Memory B cell (primary cell): ENCODE results near the gene CNOT4.
A peak's percentile ranks its signal among the peaks of the same experiment; 100 is the strongest.

Source experiments
- ATAC-seq: fragments of 150-1000 bp; cut with Tn5 transposase; 2 replicates; pipeline ENCODE4 v1.10.0; 2021; ENCODE audit warnings: low read depth, mild to moderate bottlenecking, moderate library complexity
- DNase-seq, 2 donors: peaks; one replicate each; pipeline ENCODE4 v3.0.0; 2022; ENCODE audit warnings: low spot score in 2 of 2
- H3K27ac Mint-ChIP-seq: one replicate; pipeline ENCODE4 v1.8.0; 2022; ENCODE audit warnings: mild to moderate bottlenecking, moderate library complexity, mixed read lengths
- H3K27me3 Mint-ChIP-seq: one replicate; pipeline ENCODE4 v1.8.0; 2022; ENCODE audit warnings: mixed read lengths
- H3K36me3 Mint-ChIP-seq: one replicate; pipeline ENCODE4 v1.8.0; 2022; ENCODE audit warnings: mild to moderate bottlenecking, mixed read lengths
- H3K4me1 Mint-ChIP-seq: one replicate; pipeline ENCODE4 v1.8.0; 2022; ENCODE audit warnings: mixed read lengths
- H3K4me3 Mint-ChIP-seq: one replicate; pipeline ENCODE4 v1.8.0; 2022; ENCODE audit warnings: mild to moderate bottlenecking, moderate library complexity, mixed read lengths
- H3K9me3 Mint-ChIP-seq: one replicate; pipeline ENCODE4 v1.8.0; 2022; ENCODE audit warnings: mixed read lengths

CNOT4 gene, protein sequence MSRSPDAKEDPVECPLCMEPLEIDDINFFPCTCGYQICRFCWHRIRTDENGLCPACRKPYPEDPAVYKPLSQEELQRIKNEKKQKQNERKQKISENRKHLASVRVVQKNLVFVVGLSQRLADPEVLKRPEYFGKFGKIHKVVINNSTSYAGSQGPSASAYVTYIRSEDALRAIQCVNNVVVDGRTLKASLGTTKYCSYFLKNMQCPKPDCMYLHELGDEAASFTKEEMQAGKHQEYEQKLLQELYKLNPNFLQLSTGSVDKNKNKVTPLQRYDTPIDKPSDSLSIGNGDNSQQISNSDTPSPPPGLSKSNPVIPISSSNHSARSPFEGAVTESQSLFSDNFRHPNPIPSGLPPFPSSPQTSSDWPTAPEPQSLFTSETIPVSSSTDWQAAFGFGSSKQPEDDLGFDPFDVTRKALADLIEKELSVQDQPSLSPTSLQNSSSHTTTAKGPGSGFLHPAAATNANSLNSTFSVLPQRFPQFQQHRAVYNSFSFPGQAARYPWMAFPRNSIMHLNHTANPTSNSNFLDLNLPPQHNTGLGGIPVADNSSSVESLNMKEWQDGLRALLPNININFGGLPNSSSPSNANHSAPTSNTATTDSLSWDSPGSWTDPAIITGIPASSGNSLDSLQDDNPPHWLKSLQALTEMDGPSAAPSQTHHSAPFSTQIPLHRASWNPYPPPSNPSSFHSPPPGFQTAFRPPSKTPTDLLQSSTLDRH

DNA sequence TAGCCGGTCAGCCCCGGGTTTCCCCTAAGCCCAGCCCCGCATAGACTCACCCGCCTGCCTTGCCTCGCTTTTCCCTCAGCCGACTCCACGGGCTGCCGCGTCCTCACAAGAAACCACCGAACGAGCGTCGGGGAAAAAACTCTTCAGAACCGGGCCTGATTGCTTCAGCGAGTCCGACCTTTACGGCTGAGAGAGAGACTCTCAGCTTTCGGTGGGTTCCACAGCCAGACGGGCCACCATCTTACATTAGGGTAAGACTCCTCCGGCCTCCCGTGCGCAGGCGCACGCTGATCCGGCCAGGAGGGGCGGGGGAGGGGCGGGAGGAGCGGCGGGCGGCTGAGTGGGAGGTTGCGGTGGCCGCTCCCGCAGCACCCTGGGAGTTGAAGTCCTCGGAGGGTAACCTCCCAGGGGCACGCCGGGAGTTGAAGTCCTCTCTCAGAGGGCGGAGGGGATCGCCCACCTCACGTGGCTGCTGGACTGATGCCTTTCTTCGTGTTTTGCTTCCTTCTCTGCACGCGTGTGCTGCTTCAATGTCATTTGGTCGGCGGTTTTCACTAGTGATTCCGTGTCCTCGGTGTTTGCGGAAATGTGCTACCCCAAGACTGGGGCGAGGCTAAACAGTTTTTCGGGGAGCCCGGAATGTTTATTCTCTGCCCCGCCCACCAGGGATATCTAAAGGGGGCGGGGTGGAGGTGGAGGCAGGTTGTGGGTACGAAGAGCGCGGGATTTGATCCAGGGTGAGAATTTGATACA is at the start of gene CNOT4:
Gene CNOT4 (minus strand): TSS at position 264 of the 753 bp plus-strand sequence. CDS start 71,771 bp downstream, outside the sequence.
- H3K27ac Mint-ChIP-seq: no peak within 1 kb of the TSS
- DNase-seq (peak; percentile 77 to 91), ATAC-seq (peak; percentile 92)
- no peak within 1 kb of the TSS for H3K4me3 Mint-ChIP-seq
- H3K27me3 Mint-ChIP-seq: no peaks in the 10 kb centered on the region
- H3K4me1 Mint-ChIP-seq: peaks cover 3% of the 10 kb centered on the region
- no peaks in the 10 kb centered on the region for H3K36me3 Mint-ChIP-seq
- H3K9me3 Mint-ChIP-seq: no peaks in the 10 kb centered on the region

DNA sequence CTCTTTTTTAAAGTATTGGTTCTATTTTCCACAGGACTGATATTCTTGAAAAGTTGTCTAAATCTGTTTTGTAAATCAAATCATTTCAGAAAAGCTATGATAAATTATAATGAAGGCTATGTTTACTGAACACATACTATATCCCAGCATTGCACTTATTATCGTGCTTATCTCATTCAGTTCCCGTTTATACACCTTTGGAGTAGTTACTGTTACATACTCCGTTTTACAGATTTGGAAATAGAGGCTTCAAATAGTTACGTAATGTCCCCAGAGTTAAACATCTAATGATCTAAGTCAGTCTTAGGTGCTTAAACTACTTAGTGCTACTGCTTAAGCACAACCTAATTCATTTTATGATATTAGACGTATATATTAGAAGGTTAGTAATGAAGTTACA is 49.0 kb upstream of the CNOT4 start:
- H3K4me1 Mint-ChIP-seq: peaks cover 15% of the 10 kb centered on the region
- no peaks in the 10 kb centered on the region for H3K9me3 Mint-ChIP-seq
- H3K27ac Mint-ChIP-seq: no peak overlapping the region
- H3K36me3 Mint-ChIP-seq: peaks cover 6% of the 10 kb centered on the region
- no peak overlapping the region for H3K4me3 Mint-ChIP-seq
- DNase-seq (no peak), ATAC-seq (no peak)
- H3K27me3 Mint-ChIP-seq: no peaks in the 10 kb centered on the region

DNA sequence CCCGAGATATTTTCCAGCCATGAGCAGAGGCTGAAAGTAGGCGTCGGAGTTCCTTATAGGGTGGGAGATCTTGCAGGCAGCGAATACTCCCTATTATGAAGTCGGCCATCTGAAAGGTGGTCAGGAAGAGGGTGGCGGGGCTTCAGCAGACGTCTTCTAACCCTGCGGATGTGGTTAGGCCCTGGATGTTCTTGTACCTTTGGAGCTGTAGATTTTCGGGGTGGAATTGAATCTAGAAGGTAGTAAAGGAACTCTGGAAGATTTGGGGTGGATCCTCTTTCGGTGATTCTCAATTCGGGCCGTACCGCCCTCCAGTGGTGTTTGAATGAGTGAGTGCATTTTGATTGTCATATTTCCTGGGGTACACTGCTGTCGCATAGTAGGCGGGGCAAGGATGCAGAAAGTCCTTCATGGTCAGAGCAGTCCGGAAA is 48.5 kb upstream of the CNOT4 start:
- Mint-ChIP-seq H3K27me3 (no peaks in the 10 kb centered on the region), H3K36me3 (peaks cover 6% of the 10 kb centered on the region), H3K4me3 (no peak overlapping the region), H3K4me1 (peaks cover 15% of the 10 kb centered on the region), H3K9me3 (no peaks in the 10 kb centered on the region), H3K27ac (no peak overlapping the region)
- peak; percentile 59 to 68 for DNase-seq
- peak; percentile 70 for ATAC-seq

DNA sequence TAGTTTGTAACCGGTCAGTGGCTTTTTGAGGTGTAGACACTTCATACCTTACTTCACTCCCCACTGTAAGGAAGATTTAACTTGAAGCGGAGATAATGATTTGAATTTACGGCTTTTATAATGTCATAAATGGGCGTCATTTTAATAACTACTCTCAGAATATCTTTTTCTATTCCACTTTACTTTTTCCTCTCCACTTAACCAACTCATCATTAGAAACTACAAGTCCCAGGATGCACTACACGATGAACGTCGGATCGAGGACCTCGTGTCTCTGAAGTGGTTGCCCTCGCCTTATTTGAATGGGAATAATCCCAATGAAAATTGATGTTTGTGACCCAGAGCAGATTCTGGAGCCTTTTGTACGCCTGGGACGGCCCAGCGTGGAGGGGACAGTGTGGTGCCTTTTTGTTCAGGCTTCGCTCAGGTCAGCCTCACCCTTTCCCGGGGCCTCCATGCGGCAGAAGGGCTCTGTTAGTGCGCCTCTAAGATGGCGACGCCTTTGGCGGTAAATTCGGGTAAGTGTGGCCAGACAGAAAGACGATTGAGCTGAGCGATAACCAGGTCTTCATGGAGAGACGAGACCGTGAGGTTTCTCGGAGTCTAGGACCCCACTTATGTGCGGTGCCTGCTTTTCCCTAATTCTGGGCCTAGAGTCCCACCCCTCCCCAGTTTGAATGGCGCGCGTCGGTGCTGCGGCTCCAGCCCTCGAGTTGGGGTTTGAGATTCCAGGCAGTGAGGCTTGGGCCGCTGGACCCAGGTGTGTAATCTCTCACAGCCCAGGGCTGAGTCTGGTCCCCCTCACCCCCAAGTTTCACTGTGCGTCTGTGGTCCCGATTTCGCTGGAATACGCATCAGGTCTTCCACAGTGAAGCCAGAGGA is 47.8 kb upstream of the CNOT4 start, which contains the start of gene NUP205:
Gene NUP205 (plus strand): TSS at position 463 of the 882 bp plus-strand sequence. CDS start 28 bp downstream, at position 491.
- Mint-ChIP-seq H3K27ac (no peak within 1 kb of the TSS), H3K36me3 (peaks cover 3% of the 10 kb centered on the region), H3K27me3 (no peaks in the 10 kb centered on the region), H3K9me3 (no peaks in the 10 kb centered on the region), H3K4me3 (no peak within 1 kb of the TSS), H3K4me1 (peaks cover 12% of the 10 kb centered on the region)
- DNase-seq (peak; percentile 90 to 92), ATAC-seq (peak; percentile 83)

DNA sequence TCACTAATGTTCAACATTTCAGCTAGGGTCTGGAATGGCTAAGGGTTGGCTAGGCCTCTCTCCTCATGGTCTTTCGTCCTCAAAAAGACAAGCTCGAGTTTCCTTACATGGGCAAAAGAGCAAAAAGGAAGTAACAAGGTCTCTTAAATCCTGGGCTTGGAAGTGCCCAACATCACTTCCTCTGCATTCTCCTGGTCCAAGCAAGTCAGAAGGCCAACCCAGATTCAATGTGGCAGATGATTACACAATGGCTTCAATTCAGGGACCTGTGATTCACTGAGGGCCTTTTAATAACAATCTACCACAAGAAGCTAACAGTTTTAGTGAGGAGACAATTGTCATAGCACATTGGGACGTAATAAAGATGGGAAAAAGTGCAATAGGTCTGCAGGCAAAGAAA is 43.4 kb upstream of the CNOT4 start:
- Mint-ChIP-seq H3K27ac (no peak overlapping the region), H3K27me3 (no peaks in the 10 kb centered on the region), H3K36me3 (no peaks in the 10 kb centered on the region), H3K4me1 (no peaks in the 10 kb centered on the region), H3K4me3 (no peak overlapping the region), H3K9me3 (no peaks in the 10 kb centered on the region)
- DNase-seq: no peak
- ATAC-seq: no peak

DNA sequence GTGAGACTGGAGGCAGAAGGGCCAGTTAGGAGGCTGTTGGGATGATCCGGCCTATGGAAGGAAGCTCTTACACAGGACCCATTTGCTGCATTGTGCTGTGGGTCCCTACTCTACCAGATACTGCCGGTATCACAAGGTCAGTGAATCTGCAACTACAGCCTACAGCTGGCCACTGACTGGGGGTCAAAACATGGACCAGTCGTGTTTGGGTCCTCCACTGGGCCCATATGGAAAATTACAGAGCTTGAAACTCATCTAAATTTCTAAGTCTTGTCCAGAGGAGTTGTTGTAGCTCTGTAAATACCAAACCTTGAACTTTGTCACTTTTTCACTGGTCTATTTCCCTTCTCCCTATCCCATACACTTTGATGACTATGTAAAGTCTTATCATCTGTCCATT is 42.2 kb upstream of the CNOT4 start:
- no peak for ATAC-seq
- Mint-ChIP-seq H3K27ac (no peak overlapping the region), H3K9me3 (no peaks in the 10 kb centered on the region), H3K4me1 (no peaks in the 10 kb centered on the region), H3K36me3 (no peaks in the 10 kb centered on the region), H3K27me3 (no peaks in the 10 kb centered on the region), H3K4me3 (no peak overlapping the region)
- DNase-seq: no peak

DNA sequence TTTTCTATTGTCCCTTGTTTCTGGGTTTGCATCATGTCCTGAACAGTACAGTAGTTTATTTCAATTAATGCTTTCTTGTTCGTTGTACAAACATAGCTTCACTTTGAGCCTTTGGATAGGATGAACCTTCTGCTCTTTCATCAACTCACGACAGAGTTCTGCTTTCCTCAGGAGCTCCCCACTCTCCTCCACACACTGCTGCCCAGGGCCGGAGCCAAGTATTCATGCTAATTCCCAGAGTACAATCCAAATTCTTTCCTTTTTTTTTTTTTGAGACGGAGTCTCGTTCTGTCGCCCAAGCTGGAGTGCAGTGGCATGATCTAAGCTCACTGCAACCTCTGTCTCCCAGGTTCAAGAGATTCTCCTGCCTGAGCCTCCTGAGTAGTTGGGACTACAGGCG is 40.3 kb upstream of the CNOT4 start:
- H3K27me3 Mint-ChIP-seq: no peaks in the 10 kb centered on the region
- no peaks in the 10 kb centered on the region for H3K9me3 Mint-ChIP-seq
- no peak overlapping the region for H3K4me3 Mint-ChIP-seq

DNA sequence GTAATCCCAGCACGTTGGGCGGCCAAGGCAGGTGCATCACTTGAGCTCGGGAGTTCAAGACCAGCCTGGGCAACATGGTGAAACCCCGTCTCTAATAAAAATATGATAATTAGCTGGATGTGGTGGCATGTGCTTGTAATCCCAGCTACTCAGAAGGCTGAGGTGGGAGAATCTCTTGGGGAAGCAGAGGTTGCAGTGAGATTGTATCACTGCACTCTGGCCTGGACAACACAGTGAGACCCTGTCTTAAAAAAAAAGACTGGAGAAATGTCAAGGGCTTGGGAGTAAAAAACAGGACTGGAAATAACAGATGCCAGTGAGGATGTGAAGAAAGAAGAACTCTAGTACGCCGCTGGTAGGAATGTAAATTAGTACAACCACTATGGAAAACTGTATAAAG is 31.1 kb upstream of the CNOT4 start:
- ATAC-seq: no peak
- no peak for DNase-seq
- H3K4me1 Mint-ChIP-seq: peaks cover 2% of the 10 kb centered on the region
- no peak overlapping the region for H3K4me3 Mint-ChIP-seq
- no peaks in the 10 kb centered on the region for H3K36me3 Mint-ChIP-seq
- no peaks in the 10 kb centered on the region for H3K9me3 Mint-ChIP-seq
- H3K27ac Mint-ChIP-seq: no peak overlapping the region
- H3K27me3 Mint-ChIP-seq: peaks cover 5% of the 10 kb centered on the region

More for the DNA sequence above, 40.3 kb upstream of the CNOT4 start:
- DNase-seq (no peak), ATAC-seq (no peak)
- Mint-ChIP-seq H3K4me1 (no peaks in the 10 kb centered on the region), H3K36me3 (no peaks in the 10 kb centered on the region), H3K27ac (no peak overlapping the region)

DNA sequence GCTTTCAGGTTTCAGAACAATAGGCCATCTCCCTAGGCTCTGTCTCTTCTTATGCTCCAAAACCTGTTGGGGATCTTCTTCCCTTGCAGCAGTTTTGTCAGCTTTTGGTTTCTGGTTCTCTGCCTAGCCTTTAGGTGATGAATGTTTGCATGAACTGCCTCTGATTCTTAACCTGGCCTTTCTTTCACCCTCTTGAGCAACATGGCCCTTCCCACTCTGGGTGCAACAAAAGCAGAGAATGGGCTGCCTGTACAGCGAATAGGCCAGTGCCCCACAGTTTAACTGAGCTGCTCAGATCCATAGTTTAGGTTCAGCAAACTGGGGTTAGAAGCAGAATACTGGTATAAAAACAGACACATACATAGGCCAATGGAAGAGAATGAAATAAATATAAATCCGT is 29.7 kb upstream of the CNOT4 start:
- no peaks in the 10 kb centered on the region for H3K9me3 Mint-ChIP-seq
- peaks cover 2% of the 10 kb centered on the region for H3K4me1 Mint-ChIP-seq
- H3K36me3 Mint-ChIP-seq: no peaks in the 10 kb centered on the region
- no peak overlapping the region for H3K4me3 Mint-ChIP-seq
- H3K27me3 Mint-ChIP-seq: peaks cover 6% of the 10 kb centered on the region
- DNase-seq (no peak), ATAC-seq (no peak)
- H3K27ac Mint-ChIP-seq: no peak overlapping the region

DNA sequence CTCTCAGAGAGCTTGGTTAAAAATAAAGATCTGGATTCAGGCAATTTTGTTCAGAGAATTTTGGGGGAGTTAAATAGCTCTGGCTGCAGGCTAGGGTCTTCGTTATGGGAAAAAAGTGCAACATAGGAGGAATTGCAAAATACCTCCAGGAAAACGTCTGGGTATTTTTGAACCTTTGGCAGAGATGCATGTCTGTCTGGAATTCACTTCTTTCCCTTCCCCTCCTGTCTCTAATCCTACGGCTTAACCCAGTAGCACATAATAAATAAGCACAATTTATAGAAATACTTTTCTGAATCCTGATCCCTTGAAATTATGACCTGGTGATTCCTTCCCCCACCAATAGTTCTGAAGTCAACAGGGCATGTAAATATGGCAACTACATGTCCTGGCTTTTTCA is 28.5 kb upstream of the CNOT4 start:
- no peaks in the 10 kb centered on the region for H3K9me3 Mint-ChIP-seq
- peaks cover 6% of the 10 kb centered on the region for H3K27me3 Mint-ChIP-seq
- no peak overlapping the region for H3K27ac Mint-ChIP-seq
- DNase-seq (no peak), ATAC-seq (no peak)
- H3K36me3 Mint-ChIP-seq: no peaks in the 10 kb centered on the region
- peaks cover 2% of the 10 kb centered on the region for H3K4me1 Mint-ChIP-seq
- no peak overlapping the region for H3K4me3 Mint-ChIP-seq

DNA sequence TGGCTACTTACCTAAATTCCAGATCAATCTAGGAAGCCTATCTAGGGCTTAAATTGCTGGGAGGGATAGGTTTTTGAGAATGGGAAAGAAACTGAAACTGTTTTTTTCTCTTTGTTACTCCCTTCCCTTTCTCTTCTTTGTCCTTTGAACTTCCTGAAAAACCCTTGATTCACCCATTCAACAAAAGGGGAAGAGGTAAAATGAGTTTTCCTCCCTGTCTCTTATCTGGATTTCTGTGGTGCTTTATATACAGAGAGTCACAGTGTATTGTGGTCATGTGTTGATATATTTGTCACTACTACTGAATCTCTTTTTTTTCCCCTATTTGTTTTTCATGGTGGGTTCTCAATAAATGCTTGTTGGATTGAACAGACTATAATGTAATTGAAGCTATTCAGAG is 28.0 kb upstream of the CNOT4 start:
- Mint-ChIP-seq H3K4me3 (no peak overlapping the region), H3K4me1 (peaks cover 2% of the 10 kb centered on the region)
- no peak for DNase-seq

DNA sequence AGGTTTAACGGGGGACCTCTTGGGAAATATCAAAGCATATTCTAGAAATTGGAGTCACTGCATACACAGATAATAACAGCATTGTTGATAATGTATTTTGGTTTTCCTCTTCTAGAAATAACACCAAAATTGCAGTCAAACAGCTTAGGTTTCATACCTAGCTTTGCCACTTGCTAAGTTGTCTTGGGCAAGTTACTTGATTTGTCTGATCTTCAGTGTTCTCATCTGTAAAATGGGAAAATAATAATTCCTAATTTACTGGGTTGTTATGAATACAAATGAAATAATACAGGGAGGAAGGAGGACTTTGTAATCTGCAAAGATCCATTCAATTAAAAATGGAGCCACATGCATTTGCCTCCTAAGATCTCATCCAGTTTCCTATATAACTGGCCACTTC is 27.6 kb upstream of the CNOT4 start:
- no peak for DNase-seq
- peaks cover 2% of the 10 kb centered on the region for H3K4me1 Mint-ChIP-seq
- no peak overlapping the region for H3K4me3 Mint-ChIP-seq
- ATAC-seq: no peak
- no peaks in the 10 kb centered on the region for H3K36me3 Mint-ChIP-seq
- H3K27me3 Mint-ChIP-seq: peaks cover 6% of the 10 kb centered on the region
- H3K27ac Mint-ChIP-seq: no peak overlapping the region
- H3K9me3 Mint-ChIP-seq: no peaks in the 10 kb centered on the region

More for the DNA sequence above, 28.0 kb upstream of the CNOT4 start:
- Mint-ChIP-seq H3K36me3 (no peaks in the 10 kb centered on the region), H3K9me3 (no peaks in the 10 kb centered on the region), H3K27me3 (peaks cover 6% of the 10 kb centered on the region), H3K27ac (no peak overlapping the region)
- ATAC-seq: no peak

DNA sequence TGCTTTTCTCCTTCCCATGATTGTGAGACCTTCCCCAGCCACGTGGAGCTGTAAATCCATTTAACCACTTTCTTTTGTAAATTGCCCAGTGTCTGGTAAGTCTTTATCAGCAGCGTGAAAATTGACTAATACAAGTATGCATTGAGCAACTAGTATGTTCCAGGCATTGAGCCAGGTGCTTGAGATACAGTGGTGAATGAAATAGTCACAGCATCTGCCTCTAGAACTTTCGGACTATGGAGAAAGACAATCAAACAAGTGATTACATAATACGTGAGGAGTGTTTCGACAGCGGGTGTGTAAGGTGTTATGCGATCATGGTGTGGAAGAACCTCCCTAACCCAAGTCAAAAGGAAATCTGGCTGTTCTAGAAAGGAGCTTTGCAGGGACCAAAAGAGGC is 26.2 kb upstream of the CNOT4 start:
- Mint-ChIP-seq H3K36me3 (no peaks in the 10 kb centered on the region), H3K27ac (no peak overlapping the region), H3K4me3 (no peak overlapping the region), H3K9me3 (no peaks in the 10 kb centered on the region), H3K27me3 (peaks cover 7% of the 10 kb centered on the region), H3K4me1 (peaks cover 2% of the 10 kb centered on the region)
- ATAC-seq (no peak), DNase-seq (no peak)
